OCI-M2 (cell line): Measurements from ENCODE around the gene PRTN3.

Experiments used
- DNase-seq: peaks from one replicate; lab custom pipeline; 2025; ENCODE audit not compliant: unreplicated experiment; lab: John Stamatoyannopoulos, UW

PRTN3 gene

GRCh38 chr19:803099-803561 lies 37.7 kb upstream of the PRTN3 start:
- DNase-seq: no peak

GRCh38 chr19:803686-804418 lies 36.9 kb upstream of the PRTN3 start:
- no peak for DNase-seq

GRCh38 chr19:804419-805165 lies 36.2 kb upstream of the PRTN3 start:
- no peak for DNase-seq

- no peak for DNase-seq
These were observed 35.6 kb upstream of the PRTN3 start for GRCh38 chr19:805166-805551.

GRCh38 chr19:805600-806550 lies 34.9 kb upstream of the PRTN3 start:
- no peak for DNase-seq

- no peak for DNase-seq
These were observed 33.9 kb upstream of the PRTN3 start for GRCh38 chr19:806815-807421.

GRCh38 chr19:807627-808422 lies 33.0 kb upstream of the PRTN3 start:
- no peak for DNase-seq

- no peak for DNase-seq
These were observed 32.4 kb upstream of the PRTN3 start for GRCh38 chr19:808423-808775.

- no peak for DNase-seq
These were observed 30.5 kb upstream of the PRTN3 start for GRCh38 chr19:810077-810855.

GRCh38 chr19:810883-811489 lies 29.8 kb upstream of the PRTN3 start:
- no peak for DNase-seq

- DNase-seq: no peak
These were observed 29.2 kb upstream of the PRTN3 start for GRCh38 chr19:811506-812048.

GRCh38 chr19:812049-812746 lies 28.6 kb upstream of the PRTN3 start:
- DNase-seq: no peak

GRCh38 chr19:812747-813218 lies 28.0 kb upstream of the PRTN3 start:
- DNase-seq: no peak

- no peak for DNase-seq
These were observed 27.3 kb upstream of the PRTN3 start for GRCh38 chr19:813219-814151.

- DNase-seq: no peak
These were observed 26.4 kb upstream of the PRTN3 start for GRCh38 chr19:814152-815078.
